Activated CD8-positive, alpha-beta memory T cell treated with anti-CD3 and anti-CD28 coated beads, Interleukin-2, amount 50 U/mL, for 24 hours (primary cell): ENCODE measurements around the gene RBPJ.
"Not testable (repeated sequence)": the region's sequence is repeated elsewhere in the genome, so short reads cannot be mapped to it uniquely, and the experiment has no call there.

Source experiments
- DNase-seq: peaks from one replicate; pipeline ENCODE4 v3.0.0-alpha.2; 2020; ENCODE audit errors: extremely low read depth

Gene RBPJ

GRCh38 chr4:26342328-26343037 is 21.7 kb downstream of the RBPJ start:
- DNase-seq, result no peak

DNA sequence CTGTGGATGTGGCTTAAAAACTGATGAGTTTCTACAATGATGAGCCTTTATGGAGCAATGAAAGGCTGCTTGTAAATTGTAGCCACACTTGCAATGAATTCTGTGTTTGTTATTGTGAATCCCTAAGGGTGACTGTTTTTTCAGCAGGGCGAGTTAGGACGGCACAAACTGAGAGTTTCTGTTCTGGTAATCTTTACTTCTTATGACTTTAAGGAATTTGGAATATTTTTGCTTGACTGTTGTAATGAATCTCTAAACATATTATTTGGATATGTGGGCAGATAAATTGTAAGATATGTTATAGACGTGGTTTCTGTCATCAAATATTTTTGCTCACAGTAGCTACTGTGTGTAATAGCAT is 22.2 kb downstream of the RBPJ start:
- no peak for DNase-seq

DNA sequence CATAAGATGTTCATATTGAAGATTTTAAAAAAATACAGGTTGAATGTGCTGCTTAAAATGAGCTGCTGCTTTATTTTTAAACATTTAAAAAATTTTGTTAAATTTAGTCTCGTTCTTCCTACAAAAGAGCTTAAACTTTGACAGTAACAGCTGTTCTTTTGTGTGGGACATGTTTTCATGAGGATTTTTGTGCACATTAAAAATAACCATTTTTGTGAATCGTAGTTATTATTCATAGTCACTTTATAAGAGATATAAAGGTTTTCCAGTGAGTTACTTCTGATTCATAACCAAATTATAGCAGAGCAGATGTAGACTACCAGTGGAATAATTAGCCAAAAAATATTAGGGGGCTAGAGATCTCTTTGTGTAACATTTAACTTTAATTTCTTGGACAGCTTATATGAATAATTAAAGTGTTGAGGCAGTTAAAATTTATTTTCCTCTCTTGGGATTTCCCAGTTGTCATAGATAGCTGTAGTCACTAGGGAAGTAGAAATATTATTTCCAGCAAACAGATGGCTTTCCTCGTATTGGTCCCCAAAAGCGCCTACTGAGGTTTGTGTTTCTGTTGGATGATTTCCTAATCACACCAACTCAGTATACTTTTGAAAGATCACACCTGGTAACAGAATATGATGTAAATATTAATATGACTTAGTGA is 24.2 kb downstream of the RBPJ start:
- no peak for DNase-seq

- no peak for DNase-seq
These were observed 24.7 kb downstream of the RBPJ start for GRCh38 chr4:26345565-26345938.

- DNase-seq, result no peak
These were observed 25.4 kb downstream of the RBPJ start for GRCh38 chr4:26346203-26346620.

- no peak for DNase-seq
These were observed 28.7 kb downstream of the RBPJ start for GRCh38 chr4:26349496-26349895.

- no peak for DNase-seq
These were observed 30.9 kb downstream of the RBPJ start for GRCh38 chr4:26351685-26352084.

GRCh38 chr4:26354491-26354890 is 33.7 kb downstream of the RBPJ start:
- no peak for DNase-seq

DNA sequence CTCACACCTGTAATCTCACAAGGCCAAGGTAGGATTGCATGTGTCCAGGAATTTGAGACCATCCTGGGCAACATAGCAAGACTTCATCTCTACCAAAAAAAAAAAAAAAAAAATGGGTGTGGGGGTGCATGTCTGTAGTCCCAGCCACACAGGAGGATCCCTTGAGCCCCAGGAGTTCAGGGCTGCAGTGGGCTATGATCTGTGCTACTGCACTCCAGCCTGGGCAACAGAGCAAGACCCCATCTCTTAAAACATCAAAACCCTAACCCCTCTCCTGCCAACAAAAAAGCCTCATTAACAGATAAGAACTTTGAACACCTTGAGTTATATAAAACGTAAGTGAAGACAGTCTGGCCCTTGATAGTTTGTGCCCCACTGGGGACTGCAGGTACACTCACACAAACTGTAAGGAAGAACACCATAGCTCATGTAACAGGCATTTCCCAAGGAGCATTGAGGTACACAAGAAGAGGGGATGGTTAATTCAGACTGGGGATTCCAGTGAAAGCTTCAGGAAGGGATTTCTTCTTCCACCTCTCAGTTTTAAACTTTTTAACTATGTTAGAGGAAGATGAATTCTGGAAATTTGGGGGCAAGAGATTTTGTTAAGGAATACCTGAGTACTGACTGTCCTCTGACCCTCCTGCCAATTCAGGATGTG is 34.7 kb downstream of the RBPJ start:
- no peak for DNase-seq

DNA sequence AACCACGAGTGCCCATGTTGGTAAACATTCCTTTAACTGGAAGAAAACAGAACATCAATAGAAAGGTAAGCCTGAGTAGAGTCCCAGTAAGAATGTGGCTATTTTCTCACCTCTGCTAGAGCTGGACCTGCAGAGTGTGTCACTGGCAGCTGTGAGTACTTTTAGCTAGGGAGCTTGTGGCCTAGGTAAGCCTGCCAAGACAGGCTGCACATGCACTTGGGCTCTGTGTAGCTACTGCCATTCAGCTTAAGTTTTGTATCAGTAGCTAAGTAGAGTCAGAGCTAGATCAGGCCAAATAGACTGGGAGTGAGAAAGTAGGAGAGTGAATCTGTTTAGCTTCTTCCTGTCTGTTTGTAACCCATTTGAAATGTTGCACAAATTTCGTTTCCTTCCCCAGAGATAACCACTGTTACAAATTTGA is 35.3 kb downstream of the RBPJ start:
- DNase-seq, result no peak

DNA sequence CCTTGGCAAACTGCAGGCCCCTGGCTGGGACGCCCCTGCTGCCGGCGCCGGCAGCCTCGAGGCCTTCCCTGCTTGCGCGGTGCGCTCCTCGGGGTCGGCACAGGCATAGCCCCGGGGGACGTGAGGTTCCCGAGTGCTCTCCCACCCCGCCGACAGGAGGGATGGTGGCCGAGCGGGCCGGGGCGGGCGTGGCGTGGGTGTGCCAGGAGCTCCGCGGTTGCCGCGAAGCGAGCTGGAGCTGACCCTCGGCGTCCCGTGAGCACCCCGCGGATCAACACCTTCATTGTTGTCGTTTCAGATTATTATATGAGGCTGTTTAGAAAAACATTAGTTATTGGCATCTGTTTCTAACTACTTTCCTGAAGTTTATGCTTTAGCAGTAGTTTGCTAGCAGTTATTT is 38.7 kb downstream of the RBPJ start:
- DNase-seq, result not testable (repeated sequence)

DNA sequence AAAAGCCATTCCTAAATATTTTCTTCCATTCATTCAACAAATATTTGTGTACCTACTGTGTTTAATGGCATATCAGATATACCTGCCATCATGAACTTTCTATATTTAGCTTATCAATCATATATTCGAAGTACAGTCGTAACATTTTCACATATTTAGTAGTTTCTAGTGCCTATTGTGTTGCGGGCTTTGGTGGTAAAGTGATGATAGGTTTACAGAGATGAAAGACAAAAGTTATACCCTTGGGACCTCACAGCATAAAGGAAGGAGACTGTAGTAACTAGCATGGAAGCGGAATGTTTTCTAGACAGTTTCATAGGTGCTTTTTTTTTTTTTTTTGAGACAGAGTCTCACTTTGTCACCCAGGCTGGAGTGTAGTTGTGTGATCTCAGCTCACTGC is 39.5 kb downstream of the RBPJ start:
- no peak for DNase-seq

DNA sequence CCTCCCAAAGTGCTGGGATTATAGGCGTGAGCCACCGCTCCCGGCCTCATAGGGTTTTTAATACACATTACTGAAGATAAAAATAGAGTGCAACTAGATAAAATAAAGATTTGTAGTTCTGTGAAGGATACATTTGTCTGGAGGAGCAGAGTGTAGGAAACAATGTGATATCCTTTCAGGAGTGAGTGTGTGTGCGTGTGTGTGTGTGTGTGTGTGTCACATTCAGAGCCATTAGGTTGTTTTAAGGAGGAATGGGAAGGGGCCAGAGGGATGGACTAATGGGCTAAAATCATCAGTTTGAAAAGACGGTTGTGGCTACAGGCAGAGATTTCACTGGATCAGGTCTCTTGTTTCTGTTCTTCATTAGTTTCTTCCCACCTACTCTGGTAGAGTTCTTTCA is 40.0 kb downstream of the RBPJ start:
- no peak for DNase-seq

DNA sequence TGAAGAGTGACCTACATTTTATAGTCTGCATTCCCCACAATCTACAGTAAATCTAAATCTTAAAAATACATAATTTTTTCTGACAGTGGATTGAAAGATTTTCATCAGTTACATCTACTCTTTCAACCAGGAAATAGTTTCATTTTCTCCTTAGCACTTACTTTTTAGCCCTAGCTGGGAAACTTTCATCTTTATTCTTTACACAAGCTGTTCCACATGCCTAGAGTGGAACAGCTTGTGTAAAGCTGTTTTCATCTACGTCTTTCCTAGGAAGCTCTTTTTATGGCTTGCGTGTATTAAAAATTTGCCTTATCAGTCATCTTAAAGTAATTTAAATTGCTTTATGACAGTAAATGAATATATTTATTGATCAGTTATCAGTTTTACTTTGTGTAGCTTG is 40.5 kb downstream of the RBPJ start:
- DNase-seq, result no peak

DNA sequence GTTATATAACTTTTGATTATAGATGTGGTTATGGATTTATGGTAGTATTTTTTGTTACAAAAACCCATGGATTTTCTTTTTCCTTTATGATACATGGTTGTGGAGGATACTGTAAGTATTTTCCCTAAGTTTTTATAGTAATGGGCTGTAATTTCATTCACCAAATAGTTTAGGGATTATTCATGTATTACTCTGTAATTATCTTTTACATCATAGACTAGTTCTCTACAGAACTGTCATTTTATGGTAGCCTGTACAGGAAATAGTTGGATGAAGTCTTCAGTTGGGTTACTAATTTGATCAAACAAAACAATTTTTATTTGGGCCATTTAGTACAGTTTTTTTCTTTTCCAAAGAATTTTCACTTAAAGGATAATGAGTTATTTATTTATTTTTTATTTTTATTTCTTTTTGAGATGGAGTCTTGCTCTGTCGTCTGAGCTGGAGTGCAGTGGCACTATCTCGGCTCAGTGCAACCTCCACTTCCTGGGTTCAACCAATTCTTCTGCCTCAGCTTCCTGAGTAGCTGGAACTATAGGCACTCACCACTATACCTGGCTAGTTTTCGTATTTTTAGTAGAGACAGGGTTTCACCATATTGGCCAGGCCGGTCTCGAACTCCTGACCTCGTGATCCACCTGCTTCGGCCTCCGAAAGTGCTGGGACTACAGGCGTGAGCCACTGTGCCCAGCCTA is 42.1 kb downstream of the RBPJ start:
- DNase-seq, result no peak

DNA sequence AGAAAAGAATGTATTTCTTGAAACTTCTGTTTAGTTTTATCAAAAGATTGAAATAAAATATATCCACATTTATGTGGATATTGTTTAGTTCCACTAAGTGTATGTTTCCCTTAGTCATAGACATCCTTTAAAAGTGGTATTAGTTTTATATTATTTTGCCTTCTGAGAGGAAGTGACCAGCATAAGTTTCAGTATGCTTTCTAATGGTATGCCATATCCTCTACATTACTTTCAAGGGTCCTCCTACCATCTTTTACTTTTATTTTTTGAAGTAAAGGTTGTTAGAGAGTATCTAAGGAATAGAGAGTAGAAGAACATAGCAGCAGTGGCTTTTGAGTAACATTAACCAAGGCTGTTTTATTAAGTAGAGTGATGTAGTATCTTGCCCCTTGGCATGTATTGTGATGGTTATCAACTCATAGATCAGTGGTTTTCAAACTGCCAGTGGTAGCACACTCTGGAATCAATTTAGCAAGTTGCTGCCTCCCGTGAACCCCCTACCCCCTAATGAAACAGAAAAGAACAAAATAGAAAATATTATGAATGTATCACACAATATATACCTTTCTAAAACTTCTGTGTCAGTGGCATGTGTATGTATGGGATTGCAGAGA is 44.8 kb downstream of the RBPJ start:
- DNase-seq, result no peak

DNA sequence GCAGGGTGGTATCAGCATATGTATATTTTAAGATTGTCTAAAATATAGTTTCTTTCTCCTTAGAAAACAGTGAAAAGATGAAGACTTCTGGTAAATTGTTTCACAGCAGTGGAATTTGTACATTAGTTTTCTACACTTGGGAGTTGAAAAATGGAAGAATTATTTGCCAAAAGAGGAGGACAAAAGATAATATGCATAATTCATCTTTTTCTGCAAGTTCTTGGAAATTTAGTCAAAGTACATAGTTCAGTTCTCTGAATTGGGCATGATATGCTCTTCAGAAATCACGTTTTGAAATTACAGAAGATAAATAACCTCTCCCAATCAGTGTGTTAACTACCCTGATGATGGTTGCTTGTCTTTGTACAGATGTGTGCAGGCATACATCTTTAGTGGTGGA is 47.0 kb downstream of the RBPJ start:
- no peak for DNase-seq

DNA sequence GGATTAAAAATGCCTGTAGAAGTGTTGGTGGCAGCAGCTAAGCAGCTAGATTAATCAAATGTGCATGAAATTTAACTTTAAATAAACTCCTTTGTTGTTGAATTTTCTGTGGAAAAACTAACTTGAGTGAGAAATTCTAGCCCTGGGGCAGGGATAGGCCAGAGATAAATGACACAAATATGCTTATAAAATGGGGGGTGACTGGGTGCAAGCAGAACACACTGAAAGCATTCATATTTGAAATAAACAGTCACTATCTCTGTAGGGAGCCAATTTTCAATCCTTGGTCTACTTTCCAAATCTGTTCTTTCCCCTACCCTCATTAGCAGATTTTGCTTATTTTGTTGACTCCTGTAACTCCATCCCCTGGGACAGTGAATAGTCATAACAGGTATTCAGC is 47.9 kb downstream of the RBPJ start:
- DNase-seq, result no peak

- DNase-seq, result no peak
These were observed 48.3 kb downstream of the RBPJ start for GRCh38 chr4:26369132-26369531.

DNA sequence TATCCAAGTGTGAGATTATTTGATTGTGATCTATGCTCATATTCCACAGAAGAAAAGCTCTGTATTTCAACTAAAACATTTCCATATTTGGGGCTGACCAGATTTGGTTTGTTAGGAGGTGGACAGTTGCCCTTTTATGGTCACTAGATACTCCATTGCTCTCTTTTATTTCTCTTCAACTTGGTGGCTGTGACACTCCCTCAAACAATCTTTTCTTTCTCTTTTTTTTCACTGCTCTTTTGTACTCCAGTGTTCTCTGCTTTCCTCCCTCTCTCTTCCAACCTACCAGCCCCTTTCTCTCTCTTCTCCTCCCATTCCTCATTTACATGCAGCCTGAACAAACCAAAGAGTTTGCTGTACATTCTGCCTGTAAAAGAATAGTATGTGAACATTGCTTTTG is 48.8 kb downstream of the RBPJ start:
- DNase-seq, result no peak

DNA sequence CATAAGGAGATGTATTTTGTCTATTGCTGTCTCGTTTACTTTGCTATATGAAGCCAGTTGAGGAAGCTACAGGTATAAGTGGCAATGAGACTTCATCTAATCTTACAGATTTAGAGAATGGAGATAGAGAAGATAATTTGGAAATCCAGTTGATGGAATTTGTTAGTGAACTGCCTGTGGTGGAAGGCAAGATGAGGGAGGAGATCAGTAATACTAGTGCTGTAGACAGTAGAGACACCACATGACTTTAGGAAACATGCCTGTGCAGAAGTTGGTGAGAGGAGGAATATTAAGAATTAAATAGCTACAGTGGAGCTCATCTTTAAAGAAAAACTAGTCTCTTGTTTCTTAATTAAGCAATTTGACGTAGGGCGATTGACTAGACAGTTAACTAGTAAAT is 51.3 kb downstream of the RBPJ start:
- DNase-seq, result no peak

DNA sequence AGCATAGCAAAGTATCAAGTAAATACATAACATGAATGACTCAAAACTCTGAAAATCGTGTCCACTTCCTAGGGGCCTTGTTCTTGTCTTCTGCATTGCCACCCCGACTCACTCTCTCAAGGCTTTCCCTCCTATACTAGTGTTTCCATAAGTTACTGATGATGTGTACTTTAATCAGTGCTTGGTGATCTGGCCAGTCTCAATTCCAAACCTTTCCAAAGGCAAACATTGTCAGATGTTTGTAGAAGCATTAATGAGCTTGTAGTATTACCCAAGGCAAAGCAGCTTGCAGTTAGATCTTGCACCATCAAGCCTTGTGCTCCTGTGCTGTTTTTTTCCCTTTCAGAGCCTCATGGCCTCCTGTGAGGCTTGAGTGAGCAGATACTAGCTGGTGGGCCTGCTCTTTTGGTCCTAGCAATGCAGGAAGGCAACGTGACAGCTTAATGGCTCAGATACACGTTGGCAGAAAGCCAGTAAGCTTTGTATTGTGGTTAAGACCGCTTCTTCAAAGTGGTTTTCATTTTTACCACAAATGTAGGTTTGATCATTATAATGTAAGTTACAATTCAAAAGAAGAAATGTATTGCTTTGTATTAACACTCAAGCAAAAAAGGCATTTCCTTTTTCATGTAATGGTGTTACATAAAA is 51.8 kb downstream of the RBPJ start:
- DNase-seq, result no peak
